Fibroblast of skin of left biceps (primary cell): ENCODE measurements around the gene ARRDC1.
"Not testable (repeated sequence)": the region's sequence is repeated elsewhere in the genome, so short reads cannot be mapped to it uniquely, and the experiment has no call there.

Experiments
- DNase-seq, 2 experiments: peaks; one replicate each; pipeline ENCODE4 v3.0.0-alpha.2; 2013; ENCODE audit warnings: low read depth in 2 of 2

ARRDC1 gene

DNA sequence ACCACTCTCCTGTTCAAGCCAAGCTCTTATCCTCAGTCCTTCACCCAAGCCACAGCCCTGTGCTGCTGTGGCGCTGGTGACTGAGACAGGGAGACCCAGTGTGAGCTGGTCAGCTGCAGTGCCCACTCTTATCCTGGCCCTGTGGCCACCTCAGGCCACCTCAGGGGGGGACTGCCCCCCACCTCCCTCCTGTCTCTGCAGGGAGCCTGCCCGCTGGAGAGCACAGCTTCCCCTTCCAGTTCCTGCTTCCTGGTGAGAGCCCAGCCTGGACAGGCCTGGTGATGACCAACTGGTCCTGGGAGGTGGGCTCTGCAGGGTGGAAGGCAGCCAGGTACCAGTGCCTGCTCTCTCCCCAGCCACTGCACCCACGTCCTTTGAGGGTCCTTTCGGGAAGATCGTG lies 7.8 kb downstream of the ARRDC1 start:
- DNase-seq = no peak

DNA sequence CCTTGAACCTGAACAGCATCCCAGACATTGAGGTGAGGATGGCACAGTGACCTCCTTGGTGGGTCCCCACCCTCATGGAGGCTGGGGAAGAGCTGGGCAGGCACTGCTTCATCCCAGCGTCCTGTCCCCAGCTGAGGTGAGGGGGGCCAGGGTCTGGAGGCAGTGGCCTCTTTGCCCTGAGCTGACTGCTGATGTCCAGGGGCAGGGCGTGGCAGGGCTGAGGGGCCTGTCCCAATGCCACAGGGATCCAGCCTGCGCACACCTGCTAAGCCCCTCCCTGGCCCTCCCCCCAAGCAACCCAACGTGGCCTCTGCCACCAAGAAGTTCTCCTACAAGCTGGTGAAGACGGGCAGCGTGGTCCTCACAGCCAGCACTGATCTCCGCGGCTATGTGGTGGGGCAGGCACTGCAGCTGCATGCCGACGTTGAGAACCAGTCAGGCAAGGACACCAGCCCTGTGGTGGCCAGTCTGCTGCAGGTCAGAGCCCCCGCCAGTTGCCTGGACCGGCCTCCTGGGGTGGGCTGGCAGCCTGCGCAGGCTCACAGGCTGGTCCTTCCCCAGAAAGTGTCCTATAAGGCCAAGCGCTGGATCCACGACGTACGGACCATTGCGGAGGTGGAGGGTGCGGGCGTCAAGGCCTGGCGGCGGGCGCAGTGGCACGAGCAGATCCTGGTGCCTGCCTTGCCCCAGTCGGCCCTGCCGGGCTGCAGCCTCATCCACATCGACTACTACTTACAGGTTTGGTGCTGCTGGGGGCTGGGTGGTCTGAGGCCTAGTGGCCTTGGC lies 8.4 kb downstream of the ARRDC1 start:
- DNase-seq = no peak

DNA sequence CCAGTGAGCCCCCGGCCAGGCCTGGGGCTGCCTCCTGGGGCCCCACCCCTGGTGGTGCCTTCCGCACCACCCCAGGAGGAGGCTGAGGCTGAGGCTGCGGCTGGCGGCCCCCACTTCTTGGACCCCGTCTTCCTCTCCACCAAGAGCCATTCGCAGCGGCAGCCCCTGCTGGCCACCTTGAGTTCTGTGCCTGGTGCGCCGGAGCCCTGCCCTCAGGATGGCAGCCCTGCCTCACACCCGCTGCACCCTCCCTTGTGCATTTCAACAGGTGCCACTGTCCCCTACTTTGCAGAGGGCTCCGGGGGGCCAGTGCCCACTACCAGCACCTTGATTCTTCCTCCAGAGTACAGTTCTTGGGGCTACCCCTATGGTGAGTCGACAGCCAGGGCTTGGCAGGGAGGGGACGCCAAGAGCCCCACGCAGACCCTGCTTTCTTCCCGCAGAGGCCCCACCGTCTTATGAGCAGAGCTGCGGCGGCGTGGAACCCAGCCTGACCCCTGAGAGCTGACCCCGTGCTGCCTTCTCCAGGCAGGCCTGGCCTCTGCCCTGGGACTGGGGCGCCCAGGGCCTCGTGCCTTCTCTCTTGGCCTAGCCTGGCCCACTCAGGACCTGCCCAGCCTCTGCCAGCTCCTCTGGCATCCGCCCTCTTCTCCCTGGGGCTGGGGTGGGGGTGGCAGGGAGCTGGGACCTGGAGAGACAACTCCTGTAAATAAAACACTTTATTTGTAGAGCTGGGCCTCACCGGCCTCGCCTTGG lies 9.3 kb downstream of the ARRDC1 start:
- no peak for DNase-seq

DNA sequence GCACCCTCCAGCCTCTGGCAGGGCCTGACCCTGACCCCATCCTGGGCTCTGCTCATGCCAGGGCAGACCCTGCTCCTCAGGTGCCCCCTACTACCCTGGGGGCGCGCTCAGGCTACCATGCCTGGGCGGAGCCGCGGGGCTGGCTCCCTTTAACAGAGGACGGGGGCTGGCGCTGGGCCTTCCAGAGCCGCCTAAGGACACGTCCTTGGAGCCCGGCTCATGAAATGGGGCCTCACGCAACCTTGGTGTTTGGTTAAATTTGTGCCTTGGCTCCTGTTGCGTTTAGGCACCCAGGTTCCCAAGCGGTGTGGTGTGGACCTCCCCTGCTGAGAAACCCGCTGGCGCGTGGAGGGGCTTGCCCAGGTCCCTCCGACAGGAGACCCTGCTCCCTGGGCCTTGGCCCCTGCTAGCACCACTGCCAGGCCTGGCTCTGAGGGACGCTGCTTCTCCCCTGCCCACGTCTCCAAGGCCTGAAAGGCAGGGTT lies 9.9 kb downstream of the ARRDC1 start:
- DNase-seq = no peak

DNA sequence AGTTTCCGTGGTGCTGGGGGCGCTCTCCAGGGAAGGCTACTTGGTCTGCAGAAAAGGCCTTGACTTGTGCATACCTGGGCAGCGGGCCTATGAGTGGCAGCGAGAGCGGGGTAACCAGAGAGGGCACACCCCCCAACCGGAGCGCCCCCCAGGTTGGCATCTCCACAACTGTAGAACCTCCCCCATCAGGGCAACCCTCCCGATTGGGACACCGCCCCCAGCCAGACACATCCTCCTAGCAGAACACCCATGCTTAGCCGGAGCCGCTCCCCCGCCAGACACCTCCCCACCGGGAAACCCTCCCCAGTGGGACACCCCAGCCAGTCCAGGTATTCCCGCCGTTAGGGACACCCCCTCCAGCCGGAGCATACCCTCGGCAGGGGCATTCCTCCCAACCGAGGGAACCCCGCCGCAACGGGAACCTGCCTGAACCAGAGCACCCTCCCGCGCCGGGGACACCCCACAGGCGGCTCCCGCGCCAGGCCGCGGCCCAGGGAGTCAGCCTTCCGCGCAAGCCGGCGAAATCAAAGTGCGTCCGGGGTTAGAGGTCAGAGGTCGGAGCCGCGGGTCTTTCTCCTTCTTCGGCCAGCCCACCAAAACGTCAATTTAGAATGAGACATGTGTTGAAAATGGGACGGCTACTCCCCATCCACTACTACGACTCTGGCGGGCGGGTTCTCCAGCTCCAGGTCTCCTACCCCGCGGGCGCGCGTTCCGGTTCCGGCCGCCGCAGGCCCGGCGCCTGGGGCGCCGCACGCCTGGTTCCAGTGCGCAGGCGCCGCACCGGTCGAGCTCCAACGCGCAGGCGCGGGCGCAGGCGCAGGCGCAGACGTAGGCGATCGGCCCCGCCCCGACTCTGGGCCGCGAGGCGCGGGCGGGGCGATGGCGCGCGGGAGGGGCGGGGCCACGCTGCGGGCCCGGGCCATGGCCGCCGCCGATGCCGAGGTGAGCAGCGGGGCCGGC lies 12.9 kb downstream of the ARRDC1 start, which contains the start of gene EHMT1:
Gene EHMT1 (plus strand): TSS at position 901 of the 963 bp plus-strand sequence. CDS start 24 bp downstream, at position 925.
- peak; percentile 64 to 72 for DNase-seq

DNA sequence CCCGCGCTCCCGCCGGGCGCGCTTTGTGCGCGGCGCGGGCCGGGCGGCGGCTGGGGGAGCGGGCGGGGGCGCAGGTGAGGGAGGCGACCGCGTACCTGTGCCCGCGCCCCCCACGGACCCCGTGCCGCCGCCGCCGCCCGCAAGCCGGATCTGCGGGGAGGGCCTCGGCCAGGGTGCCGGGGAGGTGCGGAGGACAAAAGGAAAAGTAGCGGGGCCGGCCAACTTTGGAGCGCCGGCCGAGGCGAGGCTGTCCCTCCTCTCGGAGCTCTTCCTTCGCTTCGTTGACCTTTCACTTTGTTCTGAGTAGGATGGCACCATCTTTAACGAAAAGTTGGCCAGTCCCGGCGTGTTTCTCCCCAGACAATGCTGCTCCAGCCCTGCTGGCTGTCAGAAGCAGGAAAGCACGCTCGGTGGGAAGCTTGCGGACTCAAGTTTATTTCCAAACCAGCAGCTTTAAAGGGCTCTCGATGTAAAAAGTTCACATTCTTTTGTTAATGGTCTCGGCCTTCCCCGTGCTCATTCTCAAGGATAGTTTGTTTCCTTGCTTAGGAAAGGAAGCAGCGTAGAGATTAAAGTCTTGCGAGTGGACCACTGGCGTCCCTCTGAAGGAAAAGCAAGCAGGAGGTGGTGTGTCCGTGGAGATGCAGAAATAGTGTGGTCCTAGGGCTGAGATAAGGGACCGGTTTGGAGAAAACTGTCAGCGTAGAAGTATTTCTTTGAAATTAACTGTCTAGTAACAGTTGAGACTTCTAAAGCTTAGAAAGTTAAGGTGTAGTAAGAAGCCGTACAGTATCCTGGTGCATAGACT lies 14.0 kb downstream of the ARRDC1 start:
- DNase-seq = no peak

DNA sequence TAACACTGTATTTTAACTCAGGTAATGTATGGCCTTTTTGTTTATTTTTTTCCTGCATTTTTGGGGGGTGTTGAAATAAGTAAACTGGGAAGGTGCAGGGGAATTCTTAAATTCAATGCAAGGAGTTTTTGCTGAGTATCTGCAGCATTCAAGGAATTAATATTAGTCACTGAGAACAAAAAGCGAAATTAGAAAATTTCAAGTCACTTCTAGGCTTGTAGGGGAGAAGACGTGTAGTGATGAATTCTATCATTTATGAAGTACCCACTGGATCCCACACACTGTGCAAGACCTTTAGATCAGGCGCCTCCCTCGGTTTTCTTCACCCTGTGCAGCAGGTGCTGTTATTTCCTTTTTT lies 14.5 kb downstream of the ARRDC1 start:
- DNase-seq = no peak

DNA sequence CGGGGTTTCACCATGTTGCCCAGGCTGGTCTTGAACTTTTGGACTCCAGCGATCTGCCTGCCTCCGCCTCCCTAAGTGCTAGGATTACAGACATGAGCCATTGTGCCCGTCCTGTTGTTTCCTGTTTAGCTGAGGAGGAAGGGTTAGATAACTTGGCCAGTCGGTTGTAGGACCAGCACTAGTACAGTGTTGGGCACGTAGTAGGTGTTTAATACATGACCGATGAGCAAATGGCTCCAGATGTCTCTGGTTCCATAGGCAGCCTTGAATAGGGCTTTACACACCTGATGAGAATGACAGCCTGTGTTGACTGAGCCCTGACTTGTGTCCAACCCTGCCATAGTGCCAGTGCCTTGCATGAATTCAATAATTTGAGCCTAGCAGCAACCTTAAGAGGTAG lies 15.1 kb downstream of the ARRDC1 start:
- no peak for DNase-seq

DNA sequence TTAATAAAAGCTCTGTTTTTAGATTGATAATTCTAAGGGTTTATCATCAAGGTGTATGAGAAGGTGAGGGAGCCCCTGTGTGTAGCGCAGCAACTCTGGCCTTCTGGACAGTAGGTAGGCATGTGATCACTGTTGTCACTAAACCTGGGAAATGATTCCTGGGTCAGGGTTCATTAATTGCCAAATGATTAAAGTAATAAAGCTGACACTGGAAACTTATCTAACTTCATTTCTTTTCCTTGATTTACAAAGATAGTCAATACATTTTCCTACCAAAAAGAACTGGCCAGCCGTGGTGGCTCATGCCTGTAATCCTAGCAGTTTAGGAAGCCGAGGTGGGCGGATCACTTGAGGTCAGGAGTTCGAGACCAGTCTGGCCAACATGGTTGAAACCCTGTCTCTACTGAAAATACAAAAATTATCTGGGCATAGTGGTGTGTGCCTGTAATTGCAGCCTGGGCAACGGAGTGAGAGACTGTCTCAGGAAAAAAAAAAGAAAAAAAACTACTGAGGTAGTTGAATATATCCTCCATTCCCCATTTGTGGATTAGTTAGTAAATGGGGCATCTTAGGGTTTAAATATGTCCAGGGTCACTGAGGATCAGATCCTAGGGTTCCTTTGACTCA lies 15.8 kb downstream of the ARRDC1 start:
- DNase-seq = no peak

DNA sequence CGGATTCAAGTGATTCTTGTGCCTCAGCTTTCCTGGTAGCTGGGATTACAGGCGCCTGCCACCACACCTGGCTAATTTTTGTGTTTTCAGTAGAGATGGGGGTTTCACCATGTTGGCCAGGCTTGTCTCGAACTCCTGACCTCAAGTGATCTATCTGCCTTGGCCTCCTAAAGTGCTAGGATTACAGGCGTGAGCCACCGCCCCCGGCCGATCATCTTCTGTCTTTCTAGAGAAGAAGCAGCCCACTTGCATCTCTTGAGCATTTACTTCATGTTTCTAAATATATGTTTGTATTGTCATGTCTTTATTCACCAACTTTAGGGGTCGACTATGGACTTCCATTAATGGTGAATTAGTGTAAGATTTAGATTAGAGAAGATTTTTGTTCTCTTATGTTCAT lies 16.7 kb downstream of the ARRDC1 start:
- DNase-seq = not testable (repeated sequence)

DNA sequence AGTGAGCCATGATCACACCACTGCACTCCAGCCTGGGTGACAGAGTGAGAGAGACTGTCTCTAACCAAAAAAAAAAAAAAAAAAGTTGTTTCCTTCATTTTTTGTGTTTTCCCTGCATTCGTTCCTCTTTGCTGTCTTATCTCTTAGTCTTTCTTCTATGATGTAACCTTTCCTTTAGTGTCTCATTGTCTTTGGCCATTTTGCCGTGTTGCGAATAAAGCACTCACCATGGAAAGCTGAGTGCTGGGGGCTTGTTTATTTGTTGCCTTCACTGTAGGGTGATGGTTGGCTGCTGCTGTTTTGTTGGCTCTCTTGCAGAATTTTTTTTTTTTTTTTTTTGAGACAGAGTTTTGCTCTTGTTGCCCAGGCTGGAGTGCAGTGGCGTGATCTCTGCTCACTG lies 21.0 kb downstream of the ARRDC1 start:
- DNase-seq = no peak

DNA sequence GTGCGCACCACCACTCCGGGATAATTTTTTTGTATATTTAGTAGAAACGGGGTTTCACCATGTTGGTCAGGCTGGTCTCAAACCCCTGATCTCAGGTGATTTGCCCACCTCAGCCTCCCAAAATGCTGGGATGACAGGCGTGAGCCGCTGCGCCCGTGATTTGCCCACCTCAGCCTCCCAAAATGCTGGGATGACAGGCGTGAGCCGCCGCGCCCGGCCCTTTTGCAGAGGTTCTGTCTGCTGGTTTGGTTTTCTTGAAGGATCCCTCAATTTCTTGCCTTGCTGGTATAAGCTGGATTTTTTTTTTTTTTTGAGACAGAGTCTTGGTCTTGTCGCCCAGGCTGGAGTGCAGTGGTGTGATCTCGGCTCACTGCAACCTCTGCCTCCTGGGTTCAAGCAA lies 21.9 kb downstream of the ARRDC1 start:
- not testable (repeated sequence) for DNase-seq

DNA sequence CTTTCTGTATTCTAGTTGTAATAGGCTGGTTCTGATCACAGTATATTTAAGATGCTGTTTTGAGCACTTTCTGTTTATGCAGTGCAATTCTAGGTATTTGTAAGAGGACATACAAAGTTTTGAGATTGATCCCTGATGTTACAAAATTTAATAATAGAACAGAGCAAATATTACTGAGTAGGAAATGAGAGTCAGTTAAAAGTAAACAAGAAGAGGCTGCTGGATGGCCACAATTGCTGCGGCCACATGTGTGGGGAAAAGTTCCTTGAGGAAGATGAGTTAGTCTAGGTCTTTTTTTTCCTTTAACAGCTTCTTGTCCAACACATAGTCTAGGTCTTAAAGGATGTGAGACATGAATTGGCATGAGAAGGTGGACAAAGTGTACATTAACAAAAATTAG lies 24.6 kb downstream of the ARRDC1 start:
- DNase-seq = no peak

DNA sequence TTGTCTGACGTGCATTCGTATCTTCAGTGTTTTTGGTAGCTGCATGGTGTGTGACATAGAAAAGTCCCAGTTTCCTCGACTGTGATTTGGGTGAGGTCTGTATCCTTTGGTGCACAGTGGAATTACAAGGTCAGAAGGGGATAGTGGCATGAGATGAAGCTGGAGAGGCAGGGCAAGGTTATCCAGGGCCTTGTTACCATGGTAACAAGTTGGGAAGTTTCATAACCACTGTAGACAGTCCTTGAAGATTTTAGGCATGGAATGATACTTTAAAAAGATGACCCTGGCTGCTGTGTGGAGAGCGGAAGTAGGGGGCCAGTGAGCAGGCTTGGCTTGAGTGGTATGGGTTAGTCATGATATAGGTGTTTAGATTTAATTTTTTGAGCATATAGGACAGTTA lies 25.2 kb downstream of the ARRDC1 start:
- no peak for DNase-seq

DNA sequence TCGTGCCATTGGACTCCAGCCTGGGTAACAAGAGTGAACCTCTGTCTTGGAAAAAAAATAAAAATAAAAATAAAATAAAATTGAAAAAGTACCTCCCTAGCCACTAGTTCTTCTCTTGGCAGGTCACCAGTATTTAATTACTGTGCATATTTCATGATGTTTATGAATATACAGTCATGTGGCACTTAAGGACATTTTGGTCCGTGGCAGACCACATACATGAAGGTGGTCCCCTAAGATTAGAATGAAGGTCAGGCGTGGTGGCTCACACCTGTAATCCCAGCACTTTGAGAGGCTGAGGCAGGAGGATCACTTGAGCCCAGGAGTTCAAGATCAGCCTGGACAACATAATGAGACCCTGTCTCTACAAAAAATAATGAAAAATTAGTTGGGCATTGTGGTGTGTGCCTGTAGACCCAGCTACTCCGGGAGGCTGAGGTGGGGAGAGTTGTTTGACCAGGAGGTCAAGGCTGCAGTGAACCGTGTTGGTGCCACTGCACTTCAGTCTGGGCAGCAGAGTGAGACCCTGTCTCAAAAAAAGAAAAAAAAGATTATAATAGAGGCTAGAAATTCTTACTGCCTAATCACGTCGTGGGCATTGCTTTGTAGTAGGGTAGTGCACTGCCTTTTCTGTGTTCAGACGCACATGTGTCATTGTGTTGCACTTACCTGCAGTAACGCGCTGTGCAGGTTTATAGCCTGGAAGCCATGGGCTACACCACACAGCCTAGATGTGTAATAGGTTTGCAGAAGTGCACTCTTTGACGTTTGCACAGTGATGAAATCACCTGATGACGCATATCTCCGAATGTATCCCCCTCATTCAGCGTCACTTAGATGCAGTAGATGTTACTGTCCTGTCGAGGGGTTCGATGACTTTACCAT lies 26.1 kb downstream of the ARRDC1 start:
- no peak for DNase-seq

DNA sequence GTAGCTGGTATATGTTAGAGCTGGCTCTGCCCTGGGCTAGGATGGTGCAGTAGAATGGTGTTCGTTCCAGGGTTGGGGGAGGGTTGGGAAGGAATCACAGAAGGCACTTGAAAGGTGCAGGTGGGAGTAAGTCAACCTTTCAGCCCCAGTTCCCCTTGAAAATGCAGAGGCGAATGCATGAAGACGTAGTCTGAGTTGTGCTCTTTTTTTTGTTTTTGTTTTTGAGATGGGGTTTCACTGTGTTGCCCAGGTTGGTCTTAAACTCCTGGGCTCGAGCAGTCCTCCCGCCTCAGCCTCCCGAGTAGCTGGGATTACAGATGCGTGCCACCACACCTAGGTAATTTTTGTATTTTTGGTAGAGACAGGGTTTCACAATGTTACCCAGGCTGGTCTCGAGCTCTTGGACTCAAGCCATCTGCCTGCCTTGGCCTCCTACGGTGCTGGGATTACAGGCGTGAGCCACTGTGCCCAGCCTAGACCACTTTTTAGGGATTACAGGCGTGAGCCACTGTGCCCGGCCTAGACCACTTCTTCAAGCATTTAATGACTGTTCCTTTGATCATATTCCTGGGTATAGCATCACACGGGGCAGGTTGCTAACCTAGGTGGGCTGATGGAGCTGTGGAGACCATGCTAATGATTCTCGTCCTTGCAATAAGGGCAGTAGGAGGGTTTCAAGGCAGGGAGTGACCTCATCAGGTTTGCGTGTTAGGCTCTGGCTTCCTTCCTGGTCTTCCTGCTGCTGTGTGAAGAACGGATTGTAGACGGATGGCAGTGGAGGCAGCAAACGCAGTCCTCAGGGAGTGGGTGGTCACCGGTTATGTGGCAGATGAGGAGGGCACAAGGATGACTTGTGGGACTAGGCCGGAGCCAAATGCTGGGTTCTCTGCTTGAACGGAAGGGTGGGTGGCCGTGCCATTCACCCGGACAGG lies 27.0 kb downstream of the ARRDC1 start:
- no peak for DNase-seq

DNA sequence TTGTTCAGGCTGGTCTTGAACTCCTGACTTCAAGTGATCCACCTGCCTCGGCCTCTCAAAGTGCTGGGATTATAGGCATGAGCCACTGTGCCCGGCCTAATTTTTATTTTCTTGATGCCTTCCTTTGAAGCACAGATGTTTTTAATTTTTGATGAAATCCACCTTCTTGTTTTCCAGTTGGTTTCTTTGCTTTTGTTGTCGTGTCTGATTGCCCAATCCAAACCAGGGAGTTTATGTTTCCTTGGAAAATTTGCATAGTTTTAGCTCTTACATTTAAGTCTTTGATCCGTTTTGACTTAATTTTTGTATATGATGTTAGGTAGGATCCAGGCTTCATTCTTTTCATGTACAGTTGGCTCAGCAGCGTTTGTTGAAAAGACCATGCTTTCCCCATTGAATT lies 28.5 kb downstream of the ARRDC1 start:
- no peak for DNase-seq

DNA sequence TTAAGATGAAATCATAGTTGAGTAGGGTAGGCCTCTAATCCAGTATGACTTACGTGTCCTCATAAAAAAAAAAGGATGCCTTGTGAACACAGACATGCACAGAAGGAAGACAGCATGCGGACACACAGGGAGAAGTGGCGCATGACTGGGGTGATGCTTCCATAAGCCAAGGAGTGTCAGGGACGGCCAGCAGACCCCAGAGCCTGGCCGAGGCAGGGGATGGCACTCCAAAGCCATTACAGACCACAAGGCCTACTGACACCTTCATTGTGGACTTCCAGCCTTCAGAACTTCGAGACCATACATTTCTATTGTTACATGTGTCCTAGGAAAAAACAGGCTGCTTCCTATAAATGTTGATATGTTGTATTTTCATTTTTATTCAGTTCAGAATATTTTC lies 33.2 kb downstream of the ARRDC1 start:
- DNase-seq = no peak
